Measurements from ENCODE around the gene C6orf132. TPM values are rescaled to one million over a fixed set of nuclear protein-coding genes. Genes with fewer than 3 reads are reported as not detected.

The C6orf132 gene
- total RNA-seq, 4 donors from 2014 or later = 3.0 to 19.0 (median 3.6) TPM

GRCh38 chr6:42124223-42124836, 18.1 kb downstream of the C6orf132 start:
- DNase-seq (ENCODE audit: low spot score) = no peak
- no peak for TF ChIP-seq CTCF (IDR thresholded peaks at IDR 0.05)
- peak; percentile 16 for ATAC-seq (ENCODE audit: low FRiP score)

GRCh38 chr6:42123379-42124103, 18.9 kb downstream of the C6orf132 start:
- ATAC-seq (ENCODE audit: low FRiP score) (no peak), DNase-seq (ENCODE audit: low spot score) (no peak)
- no peak for TF ChIP-seq CTCF (IDR thresholded peaks at IDR 0.05)

GRCh38 chr6:42120895-42121865, 21.2 kb downstream of the C6orf132 start:
- no peak for TF ChIP-seq CTCF (IDR thresholded peaks at IDR 0.05)
- ATAC-seq (ENCODE audit: low FRiP score) (peak; percentile 12), DNase-seq (ENCODE audit: low spot score) (no peak)

GRCh38 chr6:42118162-42119001, 24.0 kb downstream of the C6orf132 start:
- no peak for TF ChIP-seq CTCF (IDR thresholded peaks at IDR 0.05)
- ATAC-seq (ENCODE audit: low FRiP score) = peak; percentile 50
- no peak for DNase-seq (ENCODE audit: low spot score)

GRCh38 chr6:42117843-42118161, 24.6 kb downstream of the C6orf132 start:
- no peak for TF ChIP-seq CTCF (IDR thresholded peaks at IDR 0.05)
- no peak for ATAC-seq (ENCODE audit: low FRiP score)
- no peak for DNase-seq (ENCODE audit: low spot score)

GRCh38 chr6:42113936-42114636, 28.3 kb downstream of the C6orf132 start:
- ATAC-seq (ENCODE audit: low FRiP score) (peak; percentile 53), DNase-seq (ENCODE audit: low spot score) (no peak)
- no peak for TF ChIP-seq CTCF (IDR thresholded peaks at IDR 0.05)

All from omental fat pad (tissue), 4 donors.